GM11168 (cell line): Measurements from ENCODE around the gene GRP.

Experiments
- in situ Hi-C: fragments of 300-500 bp; cut with MboI; formaldehyde crosslinking; loops from one replicate; pipeline ENCODE4 v1.12.0; 2022; ENCODE audit warnings: low sequenced_read_pairs; ENCODE audit not compliant: unreplicated experiment

The GRP gene

GRCh38 chr18:59219672-59220163, at the start of gene GRP:
GRP (plus strand) TSS chr18:59220158; CDS start chr18:59220266, 108 bp downstream.
- in situ Hi-C loops = no loop called here

- in situ Hi-C loops = no loop called here
Measured at GRCh38 chr18:59172664-59173249, 47.2 kb upstream of the GRP start.

GRCh38 chr18:59177485-59177884, 42.5 kb upstream of the GRP start:
- in situ Hi-C loops = no loop called here

- in situ Hi-C loops = no loop called here
Measured at GRCh38 chr18:59180150-59180845, 39.7 kb upstream of the GRP start.

- in situ Hi-C loops = no loop called here
Measured at GRCh38 chr18:59182673-59183072, 37.3 kb upstream of the GRP start.

- in situ Hi-C loops = no loop called here
Measured at GRCh38 chr18:59189008-59189407, 30.9 kb upstream of the GRP start.

- in situ Hi-C loops = no loop called here
Measured at GRCh38 chr18:59189746-59190145, 30.2 kb upstream of the GRP start.

- in situ Hi-C loops = no loop called here
Measured at GRCh38 chr18:59196161-59196725, 23.7 kb upstream of the GRP start.

GRCh38 chr18:59197636-59198035, 22.3 kb upstream of the GRP start:
- in situ Hi-C loops = no loop called here

- in situ Hi-C loops = no loop called here
Measured at GRCh38 chr18:59198215-59198614, 21.7 kb upstream of the GRP start.

- in situ Hi-C loops = no loop called here
Measured at GRCh38 chr18:59200787-59201186, 19.2 kb upstream of the GRP start.

GRCh38 chr18:59202258-59202820, 17.6 kb upstream of the GRP start:
- in situ Hi-C loops = no loop called here

- in situ Hi-C loops = no loop called here
Measured at GRCh38 chr18:59207506-59207905, 12.5 kb upstream of the GRP start.

GRCh38 chr18:59208602-59209125, 11.3 kb upstream of the GRP start:
- in situ Hi-C loops = no loop called here

- in situ Hi-C loops = no loop called here
Measured at GRCh38 chr18:59210299-59210698, 9.7 kb upstream of the GRP start.

GRCh38 chr18:59211629-59212028, 8.3 kb upstream of the GRP start:
- in situ Hi-C loops = no loop called here

GRCh38 chr18:59218018-59218417, 1.9 kb upstream of the GRP start:
- in situ Hi-C loops = no loop called here

- in situ Hi-C loops = no loop called here
Measured at GRCh38 chr18:59220164-59220783, 316 bp downstream of the GRP start.

GRCh38 chr18:59220784-59221765, 1.1 kb downstream of the GRP start:
- in situ Hi-C loops = no loop called here
